CD14-positive monocyte (primary cell): ENCODE data around the gene RBM17. TPM values are rescaled to one million over a fixed set of nuclear protein-coding genes. Genes with fewer than 3 reads are reported as not detected.
A peak's percentile ranks its signal among the peaks of the same experiment; 100 is the strongest.

Experiments used
- DNase-seq, 3 donors: peaks; one replicate each; pipeline ENCODE4 v3.0.0-alpha.2; 2011 to 2022
- H2AFZ ChIP-seq: 2 replicates; pipeline ENCODE4 v1.6.0; 2012; ENCODE audit warnings: mild to moderate bottlenecking, low read depth, low read length, inconsistent platforms; ENCODE audit not compliant: insufficient read depth, poor library complexity, severe bottlenecking
- H3K27ac ChIP-seq, 2 donors: 1 replicate in 1 of 2; 2 replicates in 1 of 2; pipeline ENCODE4 v1.5.1; 2012 to 2013; ENCODE audit warnings: low read length in 2 of 2, control low read depth in 1 of 2, inconsistent platforms in 1 of 2, low read depth in 1 of 2, mild to moderate bottlenecking in 1 of 2
- H3K27me3 ChIP-seq, 2 donors: one replicate each; pipeline versions ENCODE4 v1.6.0 to v1.6.1; 2011 to 2013; ENCODE audit warnings: low read length in 2 of 2; ENCODE audit not compliant: control insufficient read depth in 2 of 2, insufficient read depth in 2 of 2
- H3K36me3 ChIP-seq, 2 donors: replicated peaks in 1 of 2; 1 replicate in 1 of 2; 2 replicates in 1 of 2; pipeline versions ENCODE4 v1.5.1 to v1.6.1; 2012 to 2013; ENCODE audit warnings: low read length in 2 of 2, control low read depth in 1 of 2, inconsistent platforms in 1 of 2, mild to moderate bottlenecking in 1 of 2; ENCODE audit not compliant: insufficient read depth in 2 of 2, control insufficient read depth in 1 of 2
- H3K4me1 ChIP-seq, 2 donors: 1 replicate in 1 of 2; 2 replicates in 1 of 2; pipeline versions ENCODE4 v1.5.1 to v1.6.1; 2012 to 2013; ENCODE audit warnings: low read length in 2 of 2, control low read depth in 1 of 2, inconsistent platforms in 1 of 2, mild to moderate bottlenecking in 1 of 2, moderate library complexity in 1 of 2; ENCODE audit not compliant: insufficient read depth in 2 of 2, control insufficient read depth in 1 of 2
- H3K4me2 ChIP-seq: replicated peaks from 2 replicates; pipeline ENCODE3; 2012; ENCODE audit warnings: low read length, moderate library complexity, mild to moderate bottlenecking; ENCODE audit not compliant: poor library complexity, severe bottlenecking; ENCODE audit errors: extremely low read depth
- H3K4me3 ChIP-seq, 3 experiments: fragments of 200-600 bp in 1 of 3; sonication (generic) in 1 of 3; replicated peaks in 1 of 3; 1 replicate in 2 of 3; 2 replicates in 1 of 3; pipeline ENCODE4 v1.5.1; 2011 to 2013; ENCODE audit warnings: low read length in 3 of 3, mild to moderate bottlenecking in 3 of 3, control low read depth in 2 of 3, low read depth in 2 of 3, inconsistent platforms in 1 of 3, moderate library complexity in 1 of 3
- H3K79me2 ChIP-seq: 2 replicates; pipeline ENCODE4 v1.6.0; 2012; ENCODE audit warnings: mild to moderate bottlenecking, control low read depth, inconsistent platforms, low read length, moderate library complexity; ENCODE audit not compliant: insufficient read depth
- H3K9ac ChIP-seq: 2 replicates; pipeline ENCODE4 v1.6.0; 2017; ENCODE audit warnings: low read length, mild to moderate bottlenecking; ENCODE audit not compliant: insufficient read depth, poor library complexity, severe bottlenecking
- H3K9me3 ChIP-seq, 2 donors: replicated peaks in 1 of 2; 1 replicate in 1 of 2; 2 replicates in 1 of 2; pipeline versions ENCODE4 v1.5.1 to v1.6.1; 2012 to 2013; ENCODE audit warnings: low read length in 2 of 2, control low read depth in 1 of 2; ENCODE audit not compliant: control insufficient read depth in 1 of 2, insufficient read depth in 1 of 2
- H4K20me1 ChIP-seq: 2 replicates; pipeline ENCODE4 v1.6.0; 2012; ENCODE audit warnings: mild to moderate bottlenecking, low read length, control low read depth, moderate library complexity; ENCODE audit not compliant: insufficient read depth
- H3K27ac Mint-ChIP-seq, 7 donors: one replicate each; pipeline ENCODE4 v1.8.0; 2020; ENCODE audit warnings: mild to moderate bottlenecking in 7 of 7, mixed read lengths in 7 of 7, moderate library complexity in 6 of 7, inconsistent platforms in 2 of 7
- H3K27me3 Mint-ChIP-seq, 3 donors: one replicate each; pipeline ENCODE4 v1.8.0; 2021 to 2022; ENCODE audit warnings: low read depth in 3 of 3, mild to moderate bottlenecking in 3 of 3, mixed read lengths in 3 of 3, moderate library complexity in 3 of 3, inconsistent platforms in 1 of 3
- H3K36me3 Mint-ChIP-seq, 2 donors: one replicate each; pipeline ENCODE4 v1.8.0; 2020; ENCODE audit warnings: mixed read lengths in 2 of 2, inconsistent platforms in 1 of 2, mild to moderate bottlenecking in 1 of 2
- H3K4me1 Mint-ChIP-seq: one replicate; pipeline ENCODE4 v1.8.0; 2020; ENCODE audit warnings: mild to moderate bottlenecking, mixed read lengths
- H3K4me3 Mint-ChIP-seq, 2 donors: one replicate each; pipeline ENCODE4 v1.8.0; 2020; ENCODE audit warnings: mild to moderate bottlenecking in 2 of 2, mixed read lengths in 2 of 2, moderate library complexity in 1 of 2
- H3K9me3 Mint-ChIP-seq, 7 donors: one replicate each; pipeline ENCODE4 v1.8.0; 2020 to 2022; ENCODE audit warnings: mixed read lengths in 7 of 7, mild to moderate bottlenecking in 6 of 7, moderate library complexity in 6 of 7, inconsistent platforms in 2 of 7
- WGBS: methylation state at CpG from one replicate; pipeline ENCODE4 v1.1.5; 2013; ENCODE audit warnings: missing lambda C conversion rate; ENCODE audit not compliant: insufficient coverage; 5-methylcytosine and 5-hydroxymethylcytosine counted together
- intact Hi-C, 2 donors: fragments of 100-400 bp; cut with micrococcal nuclease; formaldehyde crosslinking; loops; one replicate each; pipeline versions ENCODE4 v1.15.0 to v1.15.1; 2023
- polyA plus RNA-seq, 3 donors: library from polyadenylated mRNA; depleted of rRNA in 1 of 3; unstranded in 2 of 3; stranded (reverse) in 1 of 3; fragments of 300-500 nt in 2 of 3; fragments of >200 nt in 1 of 3; fragmentation: Illumina TruSeq in 2 of 3; gene quantifications; 1 replicate in 2 of 3; 2 replicates in 1 of 3; pipeline ENCODE4 v1.2.3, GENCODE V29; 2012 to 2021
- TF ChIP-seq, protein P1 (sequence below): fragments of 200-600 bp; IDR thresholded peaks from one replicate; pipeline ENCODE4 v1.8.0; 2022; ENCODE audit warnings: antibody characterized with exemption, mild to moderate bottlenecking

Gene RBM17
- polyA plus RNA-seq, 3 donors = 37.2 to 51.4 (median 44.5) TPM

DNA sequence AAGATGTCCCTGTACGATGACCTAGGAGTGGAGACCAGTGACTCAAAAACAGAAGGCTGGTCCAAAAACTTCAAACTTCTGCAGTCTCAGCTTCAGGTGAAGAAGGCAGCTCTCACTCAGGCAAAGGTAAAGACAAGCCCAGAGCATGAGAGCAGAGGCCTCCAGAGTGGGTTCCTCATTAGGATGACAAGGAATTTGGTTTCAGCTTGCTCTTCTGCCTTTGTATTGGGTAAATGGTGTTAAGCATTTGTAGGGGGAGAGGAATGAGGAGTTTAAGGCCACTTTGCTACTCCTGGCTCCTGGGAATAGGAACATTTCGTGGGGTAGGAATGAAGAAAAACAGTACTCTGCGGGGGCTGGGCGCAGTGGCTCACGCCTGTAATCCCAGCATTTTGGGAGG lies 8.2 kb downstream of the RBM17 start:
- Histone ChIP-seq H3K4me3 (no peak overlapping the region), H2AFZ (no peak overlapping the region), H4K20me1 (peaks cover 99% of the 10 kb centered on the region), H3K27ac (no peak overlapping the region), H3K4me2 (no peak overlapping the region), H3K4me1 (peaks cover 14 to 15% of the 10 kb centered on the region in 2 donors), H3K79me2 (peaks cover 98% of the 10 kb centered on the region), H3K27me3 (no peaks in the 10 kb centered on the region), H3K9ac (no peak overlapping the region), H3K36me3 (peaks cover 38 to 58% of the 10 kb centered on the region in 2 donors), H3K9me3 (no peaks in the 10 kb centered on the region)
- intact Hi-C loops = no loop called here
- H3K9me3 Mint-ChIP-seq = no peaks in the 10 kb centered on the region
- H3K27ac Mint-ChIP-seq = peak overlapping the region in 2 of 7 donors; percentile 13 to 57
- no peaks in the 10 kb centered on the region for H3K27me3 Mint-ChIP-seq
- peaks cover 45 to 60% of the 10 kb centered on the region in 2 donors for H3K36me3 Mint-ChIP-seq
- no peak for DNase-seq
- H3K4me3 Mint-ChIP-seq = no peak overlapping the region
- TF ChIP-seq, protein P1, sequence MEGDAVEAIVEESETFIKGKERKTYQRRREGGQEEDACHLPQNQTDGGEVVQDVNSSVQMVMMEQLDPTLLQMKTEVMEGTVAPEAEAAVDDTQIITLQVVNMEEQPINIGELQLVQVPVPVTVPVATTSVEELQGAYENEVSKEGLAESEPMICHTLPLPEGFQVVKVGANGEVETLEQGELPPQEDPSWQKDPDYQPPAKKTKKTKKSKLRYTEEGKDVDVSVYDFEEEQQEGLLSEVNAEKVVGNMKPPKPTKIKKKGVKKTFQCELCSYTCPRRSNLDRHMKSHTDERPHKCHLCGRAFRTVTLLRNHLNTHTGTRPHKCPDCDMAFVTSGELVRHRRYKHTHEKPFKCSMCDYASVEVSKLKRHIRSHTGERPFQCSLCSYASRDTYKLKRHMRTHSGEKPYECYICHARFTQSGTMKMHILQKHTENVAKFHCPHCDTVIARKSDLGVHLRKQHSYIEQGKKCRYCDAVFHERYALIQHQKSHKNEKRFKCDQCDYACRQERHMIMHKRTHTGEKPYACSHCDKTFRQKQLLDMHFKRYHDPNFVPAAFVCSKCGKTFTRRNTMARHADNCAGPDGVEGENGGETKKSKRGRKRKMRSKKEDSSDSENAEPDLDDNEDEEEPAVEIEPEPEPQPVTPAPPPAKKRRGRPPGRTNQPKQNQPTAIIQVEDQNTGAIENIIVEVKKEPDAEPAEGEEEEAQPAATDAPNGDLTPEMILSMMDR = no peak
- WGBS = 93% methylated on average over 4 of the region's 5 CpGs
- H3K4me1 Mint-ChIP-seq = peaks cover 27% of the 10 kb centered on the region

DNA sequence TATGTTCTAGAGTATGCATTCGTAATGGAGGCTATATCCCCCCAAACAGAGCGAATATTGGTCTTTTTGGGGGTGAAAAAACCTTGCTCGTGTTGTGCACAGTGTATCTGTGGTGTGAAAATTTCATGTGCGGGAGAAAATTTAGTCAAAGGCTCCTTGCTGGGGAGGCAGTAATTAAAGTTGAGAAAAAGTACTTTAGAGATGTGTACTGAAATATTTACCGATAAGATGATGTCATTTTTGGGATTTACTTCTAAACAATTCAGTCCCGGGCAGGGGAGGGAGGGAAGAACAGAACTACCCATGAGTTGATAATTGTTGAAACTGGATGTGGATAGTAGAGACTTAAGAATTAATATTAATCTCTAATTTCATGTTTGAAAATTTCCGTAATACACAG lies 9.3 kb downstream of the RBM17 start:
- H3K9me3 Mint-ChIP-seq = no peaks in the 10 kb centered on the region
- 95% methylated on average over 4 of the region's 7 CpGs for WGBS
- no peak overlapping the region for H3K9ac ChIP-seq
- H3K4me1 Mint-ChIP-seq = peaks cover 17% of the 10 kb centered on the region
- H3K27me3 Mint-ChIP-seq = no peaks in the 10 kb centered on the region
- no peak overlapping the region for H2AFZ ChIP-seq
- no peak overlapping the region for H3K4me3 Mint-ChIP-seq
- peaks cover 96% of the 10 kb centered on the region for H4K20me1 ChIP-seq
- H3K36me3 ChIP-seq = peaks cover 48 to 68% of the 10 kb centered on the region in 2 donors
- H3K36me3 Mint-ChIP-seq = peaks cover 55 to 69% of the 10 kb centered on the region in 2 donors
- TF ChIP-seq, protein P1 = no peak
- DNase-seq = no peak
- intact Hi-C loops = no loop called here
- peaks cover 91% of the 10 kb centered on the region for H3K79me2 ChIP-seq
- no peaks in the 10 kb centered on the region for H3K9me3 ChIP-seq
- no peak overlapping the region for H3K4me3 ChIP-seq
- no peak overlapping the region for H3K27ac Mint-ChIP-seq
- no peak overlapping the region for H3K4me2 ChIP-seq
- H3K4me1 ChIP-seq = peaks cover 3 to 4% of the 10 kb centered on the region in 2 donors
- H3K27me3 ChIP-seq = no peaks in the 10 kb centered on the region
- H3K27ac ChIP-seq = no peak overlapping the region
